Astrocyte of the cerebellum (primary cell): ENCODE data around the gene SDHB.

ENCODE experiments used
- DNase-seq: peaks from one replicate; pipeline ENCODE4 v3.0.0-alpha.2; 2011; ENCODE audit warnings: low read depth
- H3K4me3 ChIP-seq: 2 replicates; pipeline ENCODE4 v1.5.1; 2011; ENCODE audit warnings: mild to moderate bottlenecking, low read depth, low read length, moderate library complexity
- in situ Hi-C: cut with HindIII; loops from 2 replicates; pipeline ENCODE4 v1.10.0; 2017; ENCODE audit warnings: low sequenced_read_pairs
- TF ChIP-seq, protein P1 (sequence below): IDR thresholded peaks from 2 replicates; pipeline ENCODE4 v1.5.1; 2012; ENCODE audit warnings: low read length, low read depth, moderate library complexity, mild to moderate bottlenecking; ENCODE audit errors: missing control alignments

Gene SDHB

DNA sequence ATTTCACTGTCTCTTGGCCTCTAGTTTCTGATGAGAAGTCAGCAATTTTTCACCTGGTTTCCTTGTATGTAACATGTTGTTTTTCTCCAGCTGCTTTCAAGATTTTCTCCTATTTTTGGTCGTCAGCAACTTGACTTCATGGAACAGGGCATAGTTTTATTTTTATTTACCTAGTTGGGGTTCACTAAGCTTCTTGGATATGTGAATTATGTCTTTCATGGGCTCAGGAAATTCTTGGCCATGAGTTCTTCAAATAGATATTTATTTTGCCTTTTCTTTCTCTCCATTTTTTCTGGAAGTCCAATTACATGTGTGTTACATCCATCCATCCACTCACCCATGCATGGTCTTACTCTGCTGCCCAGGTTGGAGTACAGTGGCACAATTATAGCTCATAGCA lies 13.7 kb downstream of the SDHB start:
- H3K4me3 ChIP-seq: no peak overlapping the region
- in situ Hi-C loops: loop anchor here (5.0 kb wide), 1 partner anchor 68 kb away; no protein-coding TSS in a partner anchor
- TF ChIP-seq, protein P1, sequence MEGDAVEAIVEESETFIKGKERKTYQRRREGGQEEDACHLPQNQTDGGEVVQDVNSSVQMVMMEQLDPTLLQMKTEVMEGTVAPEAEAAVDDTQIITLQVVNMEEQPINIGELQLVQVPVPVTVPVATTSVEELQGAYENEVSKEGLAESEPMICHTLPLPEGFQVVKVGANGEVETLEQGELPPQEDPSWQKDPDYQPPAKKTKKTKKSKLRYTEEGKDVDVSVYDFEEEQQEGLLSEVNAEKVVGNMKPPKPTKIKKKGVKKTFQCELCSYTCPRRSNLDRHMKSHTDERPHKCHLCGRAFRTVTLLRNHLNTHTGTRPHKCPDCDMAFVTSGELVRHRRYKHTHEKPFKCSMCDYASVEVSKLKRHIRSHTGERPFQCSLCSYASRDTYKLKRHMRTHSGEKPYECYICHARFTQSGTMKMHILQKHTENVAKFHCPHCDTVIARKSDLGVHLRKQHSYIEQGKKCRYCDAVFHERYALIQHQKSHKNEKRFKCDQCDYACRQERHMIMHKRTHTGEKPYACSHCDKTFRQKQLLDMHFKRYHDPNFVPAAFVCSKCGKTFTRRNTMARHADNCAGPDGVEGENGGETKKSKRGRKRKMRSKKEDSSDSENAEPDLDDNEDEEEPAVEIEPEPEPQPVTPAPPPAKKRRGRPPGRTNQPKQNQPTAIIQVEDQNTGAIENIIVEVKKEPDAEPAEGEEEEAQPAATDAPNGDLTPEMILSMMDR: no peak
- DNase-seq: no peak

- TF ChIP-seq, protein P1: no peak
- DNase-seq: no peak
- in situ Hi-C loops: no loop called here
- H3K4me3 ChIP-seq: no peak overlapping the region
These were observed 14.3 kb downstream of the SDHB start for GRCh38 chr1:17039522-17039921.

DNA sequence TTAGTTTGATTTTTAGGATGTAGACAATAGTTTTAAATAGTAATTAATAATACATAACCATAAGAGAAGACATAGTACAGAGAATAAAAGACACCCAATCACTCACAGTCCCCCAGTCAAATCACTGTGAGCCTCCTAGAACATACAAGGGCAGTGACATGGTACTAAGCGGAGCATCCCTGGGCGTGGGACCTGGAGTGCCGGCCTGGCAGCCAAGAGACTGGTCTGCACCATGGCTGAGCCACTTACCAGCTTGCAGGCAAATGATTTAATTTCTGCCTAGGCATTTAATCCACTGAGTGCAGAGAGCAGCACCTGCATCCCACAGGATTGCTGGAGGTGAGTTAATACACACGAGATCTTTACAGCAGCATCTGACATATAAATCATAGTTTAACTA lies 20.4 kb downstream of the SDHB start:
- TF ChIP-seq, protein P1: no peak
- DNase-seq: no peak
- in situ Hi-C loops: no loop called here

GRCh38 chr1:17032741-17033140 lies 21.1 kb downstream of the SDHB start:
- in situ Hi-C loops: no loop called here
- no peak overlapping the region for H3K4me3 ChIP-seq
- TF ChIP-seq, protein P1: no peak
- DNase-seq: no peak

More for the DNA sequence above, 20.4 kb downstream of the SDHB start:
- no peak overlapping the region for H3K4me3 ChIP-seq

- H3K4me3 ChIP-seq: no peak overlapping the region
- TF ChIP-seq, protein P1: no peak
- no peak for DNase-seq
- in situ Hi-C loops: no loop called here
These were observed 22.4 kb downstream of the SDHB start for GRCh38 chr1:17031436-17031835.

GRCh38 chr1:17030206-17030605 lies 23.6 kb downstream of the SDHB start:
- H3K4me3 ChIP-seq: no peak overlapping the region
- TF ChIP-seq, protein P1: no peak
- in situ Hi-C loops: no loop called here
- DNase-seq: no peak

DNA sequence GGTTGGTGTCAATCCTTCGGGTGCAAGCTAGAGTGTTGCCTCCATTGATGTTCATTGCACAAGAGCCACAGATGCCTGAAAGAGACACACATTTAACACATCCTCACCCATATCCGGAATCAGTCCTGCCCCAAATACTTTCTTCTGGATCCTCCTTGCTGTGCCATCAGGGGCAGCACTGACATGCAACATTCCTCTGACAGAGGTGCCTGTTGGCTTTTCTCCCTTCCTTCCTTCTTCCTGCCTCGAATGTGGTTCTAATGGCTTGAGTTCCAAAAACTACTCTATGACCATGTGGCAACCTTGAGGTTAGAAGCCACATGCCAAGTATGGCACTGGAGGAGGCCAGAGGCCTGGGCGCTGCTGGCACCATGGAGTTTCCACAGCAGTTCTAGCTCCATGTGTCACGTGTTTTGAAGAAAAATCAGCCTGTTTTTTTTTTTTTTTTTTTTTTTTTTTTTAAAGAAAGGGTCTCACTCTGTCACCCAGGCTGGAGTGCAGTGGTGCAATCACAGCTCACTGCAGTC lies 25.1 kb downstream of the SDHB start:
- TF ChIP-seq, protein P1: no peak
- DNase-seq: no peak
- in situ Hi-C loops: no loop called here
- H3K4me3 ChIP-seq: no peak overlapping the region
